IMR-90 (cell line): Measurements from ENCODE around the gene DGKG. TPM values are rescaled to one million over a fixed set of nuclear protein-coding genes. Genes with fewer than 3 reads are reported as not detected.

Source experiments
- ATAC-seq: fragments of 200-7000 bp; cut with Tn5 transposase; 2 replicates; pipeline ENCODE4 v1.9.1; 2020; ENCODE audit warnings: low read depth, mild to moderate bottlenecking, moderate library complexity
- BruUV-seq: library from RNA; stranded (reverse); fragments of 400-500 nt; replicated peaks from 2 replicates; lab custom pipeline; 2021; lab: Mats Ljungman, UMichigan
- CTCF ChIA-PET: fragments of 300-600 bp; formaldehyde crosslinking; extraction: SDS; loops from one replicate; lab custom pipeline; 2021; ENCODE audit warnings: antibody characterized with exemption; lab: Yijun Ruan, JAX
- POLR2A ChIA-PET: fragments of 300-600 bp; sonication (Branson Sonifier 250); formaldehyde crosslinking; loops from one replicate; lab custom pipeline; 2022; ENCODE audit warnings: antibody characterized with exemption; ENCODE audit not compliant: unreplicated experiment; lab: Charles Lee
- DNase-seq: peaks from one replicate; pipeline ENCODE4 v3.0.0; 2013
- H2AFZ ChIP-seq: replicated peaks from 2 replicates; pipeline ENCODE3; 2013; ENCODE audit warnings: low read length, mild to moderate bottlenecking; ENCODE audit not compliant: poor library complexity
- H2AK5ac ChIP-seq: 2 replicates; pipeline ENCODE4 v1.6.1; 2013; ENCODE audit warnings: low read depth, low read length, inconsistent platforms
- H2AK9ac ChIP-seq: replicated peaks from 2 replicates; pipeline ENCODE3; 2013; ENCODE audit warnings: mild to moderate bottlenecking, low read depth, low read length, moderate library complexity; ENCODE audit not compliant: poor library complexity
- H2BK120ac ChIP-seq: 2 replicates; pipeline ENCODE4 v1.6.1; 2013; ENCODE audit warnings: low read depth, low read length, inconsistent platforms
- H2BK15ac ChIP-seq: 3 replicates; pipeline ENCODE4 v1.6.1; 2013; ENCODE audit warnings: low read depth, low read length, inconsistent platforms
- H2BK20ac ChIP-seq: 2 replicates; pipeline ENCODE4 v1.6.1; 2013; ENCODE audit warnings: low read depth, mild to moderate bottlenecking, inconsistent platforms, low read length, moderate library complexity
- H2BK5ac ChIP-seq: 2 replicates; pipeline ENCODE4 v1.6.1; 2013; ENCODE audit warnings: mild to moderate bottlenecking, low read depth, low read length, inconsistent platforms; ENCODE audit not compliant: poor library complexity, severe bottlenecking
- H3K14ac ChIP-seq: replicated peaks from 2 replicates; pipeline ENCODE4 v1.6.1; 2013; ENCODE audit warnings: low read depth, low read length, inconsistent platforms
- H3K18ac ChIP-seq: 2 replicates; pipeline ENCODE4 v1.6.1; 2013; ENCODE audit warnings: low read depth, low read length, control low read depth
- H3K23ac ChIP-seq: 2 replicates; pipeline ENCODE4 v1.6.1; 2013; ENCODE audit warnings: low read depth, low read length, inconsistent platforms
- H3K27ac ChIP-seq: 2 replicates; pipeline ENCODE4 v1.5.1; 2013; ENCODE audit warnings: mild to moderate bottlenecking, control low read depth, low read length; ENCODE audit not compliant: insufficient read depth
- H3K27me3 ChIP-seq: 2 replicates; pipeline ENCODE4 v1.6.1; 2013; ENCODE audit warnings: low read length; ENCODE audit not compliant: control insufficient read depth, insufficient read depth
- H3K36me3 ChIP-seq: 2 replicates; pipeline ENCODE4 v1.6.1; 2013; ENCODE audit warnings: low read length, mixed read lengths; ENCODE audit not compliant: control insufficient read depth, insufficient read depth
- H3K4ac ChIP-seq: 2 replicates; pipeline ENCODE4 v1.6.1; 2013; ENCODE audit warnings: low read depth, low read length, inconsistent platforms
- H3K4me1 ChIP-seq: 2 replicates; pipeline ENCODE4 v1.6.1; 2013; ENCODE audit warnings: low read length, mixed read lengths; ENCODE audit not compliant: control insufficient read depth, insufficient read depth
- H3K4me2 ChIP-seq: 2 replicates; pipeline ENCODE4 v1.6.1; 2013; ENCODE audit warnings: low read depth, mild to moderate bottlenecking, control low read depth, low read length, moderate library complexity
- H3K4me3 ChIP-seq: 2 replicates; pipeline ENCODE4 v1.5.1; 2013; ENCODE audit warnings: low read depth, mild to moderate bottlenecking, control low read depth, low read length, moderate library complexity; ENCODE audit not compliant: insufficient read depth
- H3K56ac ChIP-seq: 2 replicates; pipeline ENCODE4 v1.6.1; 2013; ENCODE audit warnings: low read length, inconsistent platforms; ENCODE audit not compliant: insufficient read depth; ENCODE audit errors: extremely low read depth
- H3K79me1 ChIP-seq, 2 experiments: 2 replicates each; pipeline ENCODE4 v1.6.1; 2013; ENCODE audit warnings: low read length in 2 of 2, inconsistent platforms in 1 of 2, low read depth in 1 of 2
- H3K9ac ChIP-seq: 2 replicates; pipeline ENCODE4 v1.6.1; 2013; ENCODE audit warnings: low read depth, low read length, control low read depth
- H3K9me1 ChIP-seq: 2 replicates; pipeline ENCODE4 v1.6.1; 2013; ENCODE audit warnings: low read length, inconsistent platforms; ENCODE audit not compliant: insufficient read depth
- H3K9me3 ChIP-seq: 2 replicates; pipeline ENCODE4 v1.6.1; 2013; ENCODE audit warnings: low read length; ENCODE audit not compliant: control insufficient read depth, insufficient read depth
- H4K20me1 ChIP-seq: 2 replicates; pipeline ENCODE4 v1.6.1; 2013; ENCODE audit warnings: low read length, inconsistent platforms; ENCODE audit not compliant: insufficient read depth
- H4K5ac ChIP-seq: 2 replicates; pipeline ENCODE4 v1.6.1; 2013; ENCODE audit warnings: mild to moderate bottlenecking, low read depth, low read length, control low read depth
- H4K8ac ChIP-seq, 2 experiments: 2 replicates each; pipeline ENCODE4 v1.6.1; 2013; ENCODE audit warnings: low read depth in 2 of 2, low read length in 2 of 2, control low read depth in 1 of 2, inconsistent platforms in 1 of 2
- H4K91ac ChIP-seq: 2 replicates; pipeline ENCODE4 v1.6.1; 2013; ENCODE audit warnings: low read depth, low read length, inconsistent platforms; ENCODE audit not compliant: insufficient read depth
- BHLHE40 ChIP-seq: fragments of 150-350 bp; IDR thresholded peaks from 2 replicates; pipeline ENCODE4 v1.6.1; 2016; ENCODE audit warnings: mild to moderate bottlenecking, low read depth, low read length
- CEBPB ChIP-seq: IDR thresholded peaks from 2 replicates; pipeline ENCODE4 v1.6.1; 2012; ENCODE audit warnings: low read depth, low read length, improper control_type of control experiment
- CHD1 ChIP-seq: IDR thresholded peaks from 2 replicates; pipeline ENCODE4 v1.6.1; 2012; ENCODE audit warnings: low read depth, low read length, improper control_type of control experiment
- FOS ChIP-seq: fragments of 150-350 bp; IDR thresholded peaks from 2 replicates; pipeline ENCODE4 v1.6.1; 2016; ENCODE audit warnings: low read depth, low read length
- MAFK ChIP-seq: IDR thresholded peaks from 2 replicates; pipeline ENCODE4 v1.6.1; 2012; ENCODE audit warnings: low read depth, low read length, improper control_type of control experiment
- MAZ ChIP-seq: IDR thresholded peaks from 2 replicates; pipeline ENCODE4 v1.6.1; 2012; ENCODE audit warnings: low read depth, mild to moderate bottlenecking, low read length, improper control_type of control experiment, moderate library complexity, borderline replicate concordance
- dilution Hi-C: fragments of 300-500 bp; cut with HindIII; formaldehyde crosslinking; loops from one replicate; pipeline ENCODE4 v1.14.3; 2018; ENCODE audit warnings: low sequenced_read_pairs; ENCODE audit not compliant: unreplicated experiment
- in situ Hi-C: fragments of 300-500 bp; cut with MboI; formaldehyde crosslinking; loops from 3 replicates; pipeline ENCODE4 v1.14.3; 2019; ENCODE audit warnings: low sequenced_read_pairs, inconsistent platforms, mixed read lengths
- intact Hi-C: fragments of 100-400 bp; cut with micrococcal nuclease; formaldehyde crosslinking; loops from 2 replicates; pipeline ENCODE4 v1.10.0; 2022
- polyA plus RNA-seq, 3 experiments: library from polyadenylated mRNA; depleted of rRNA; stranded (reverse); fragments of >200 nt; gene quantifications; 2 replicates each; pipeline ENCODE4 v1.2.3, GENCODE V29; 2012; ENCODE audit warnings: low replicate concordance in 1 of 3
- total RNA-seq: library from RNA; depleted of rRNA; stranded (reverse); fragments of >200 nt; gene quantifications from 2 replicates; pipeline ENCODE4 v1.2.3, GENCODE V29; 2012
- TF ChIP-seq, protein P1 (sequence below): fragments of 150-350 bp; IDR thresholded peaks from 2 replicates; pipeline ENCODE4 v1.6.1; 2016; ENCODE audit warnings: low read depth, mild to moderate bottlenecking, low read length, moderate library complexity, borderline replicate concordance
- TF ChIP-seq, protein P2 (sequence below): conservative IDR thresholded peaks from 2 replicates; pipeline ENCODE4 v1.5.1; 2012; ENCODE audit warnings: mild to moderate bottlenecking, low read depth, low read length, improper control_type of control experiment

Gene DGKG
- total and polyA plus RNA-seq, 2 of the 4 experiments (the other 2 are of a cell fraction) = 1.2 to 4.1 TPM

DNA sequence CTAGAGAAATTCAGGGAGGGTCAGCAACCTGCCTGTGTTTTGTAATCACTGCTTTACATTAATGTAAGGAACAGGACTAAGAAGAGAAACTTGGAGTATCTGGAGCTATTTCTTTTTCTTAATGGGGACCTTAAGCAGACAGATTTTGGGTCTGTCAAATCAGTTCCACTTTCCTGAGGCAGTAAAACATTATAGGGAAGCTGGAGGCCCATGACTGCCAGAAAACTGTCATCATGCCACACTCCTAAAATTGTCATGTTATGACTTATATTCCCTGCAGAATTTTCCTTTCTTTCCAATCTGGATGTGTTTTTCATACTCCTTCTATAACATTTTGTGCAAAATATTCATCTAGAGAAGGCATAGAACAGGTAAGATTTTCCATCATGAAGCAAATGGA is 28.8 kb downstream of the DGKG start:
- POLR2A ChIA-PET = no interaction called here
- intact Hi-C loops = no loop called here

More for the DNA sequence above, 28.8 kb downstream of the DGKG start:
- H3K36me3 ChIP-seq = no peaks in the 10 kb centered on the region
- H2BK5ac ChIP-seq = no peak overlapping the region
- no peak overlapping the region for H2BK15ac ChIP-seq
- H3K23ac ChIP-seq = no peak overlapping the region
- H3K27me3 ChIP-seq = peaks cover 17% of the 10 kb centered on the region
- no peaks in the 10 kb centered on the region for H3K4me1 ChIP-seq
- H2BK120ac ChIP-seq = no peak overlapping the region
- H3K79me1 ChIP-seq = no peaks in the 10 kb centered on the region
- no peak overlapping the region for H4K8ac ChIP-seq
- H3K4ac ChIP-seq = no peak overlapping the region
- no peak for DNase-seq
- dilution Hi-C loops (no loop called here), in situ Hi-C loops (no loop called here)
- H3K4me3 ChIP-seq = no peak overlapping the region
- no peak overlapping the region for H3K18ac ChIP-seq
- no peak overlapping the region for H3K27ac ChIP-seq
- no peak overlapping the region for H3K9ac ChIP-seq
- no peak overlapping the region for H2BK20ac ChIP-seq
- CTCF ChIA-PET = no interaction called here
- H3K4me2 ChIP-seq = no peak overlapping the region
- no peak overlapping the region for H3K56ac ChIP-seq
- no peak for ATAC-seq
- TF ChIP-seq MAFK (no peak), BHLHE40 (no peak), FOS (no peak), MAZ (no peak), CHD1 (no peak), CEBPB (no peak)
- TF ChIP-seq, protein P1, sequence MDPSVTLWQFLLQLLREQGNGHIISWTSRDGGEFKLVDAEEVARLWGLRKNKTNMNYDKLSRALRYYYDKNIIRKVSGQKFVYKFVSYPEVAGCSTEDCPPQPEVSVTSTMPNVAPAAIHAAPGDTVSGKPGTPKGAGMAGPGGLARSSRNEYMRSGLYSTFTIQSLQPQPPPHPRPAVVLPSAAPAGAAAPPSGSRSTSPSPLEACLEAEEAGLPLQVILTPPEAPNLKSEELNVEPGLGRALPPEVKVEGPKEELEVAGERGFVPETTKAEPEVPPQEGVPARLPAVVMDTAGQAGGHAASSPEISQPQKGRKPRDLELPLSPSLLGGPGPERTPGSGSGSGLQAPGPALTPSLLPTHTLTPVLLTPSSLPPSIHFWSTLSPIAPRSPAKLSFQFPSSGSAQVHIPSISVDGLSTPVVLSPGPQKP = no peak
- TF ChIP-seq, protein P2, sequence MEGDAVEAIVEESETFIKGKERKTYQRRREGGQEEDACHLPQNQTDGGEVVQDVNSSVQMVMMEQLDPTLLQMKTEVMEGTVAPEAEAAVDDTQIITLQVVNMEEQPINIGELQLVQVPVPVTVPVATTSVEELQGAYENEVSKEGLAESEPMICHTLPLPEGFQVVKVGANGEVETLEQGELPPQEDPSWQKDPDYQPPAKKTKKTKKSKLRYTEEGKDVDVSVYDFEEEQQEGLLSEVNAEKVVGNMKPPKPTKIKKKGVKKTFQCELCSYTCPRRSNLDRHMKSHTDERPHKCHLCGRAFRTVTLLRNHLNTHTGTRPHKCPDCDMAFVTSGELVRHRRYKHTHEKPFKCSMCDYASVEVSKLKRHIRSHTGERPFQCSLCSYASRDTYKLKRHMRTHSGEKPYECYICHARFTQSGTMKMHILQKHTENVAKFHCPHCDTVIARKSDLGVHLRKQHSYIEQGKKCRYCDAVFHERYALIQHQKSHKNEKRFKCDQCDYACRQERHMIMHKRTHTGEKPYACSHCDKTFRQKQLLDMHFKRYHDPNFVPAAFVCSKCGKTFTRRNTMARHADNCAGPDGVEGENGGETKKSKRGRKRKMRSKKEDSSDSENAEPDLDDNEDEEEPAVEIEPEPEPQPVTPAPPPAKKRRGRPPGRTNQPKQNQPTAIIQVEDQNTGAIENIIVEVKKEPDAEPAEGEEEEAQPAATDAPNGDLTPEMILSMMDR = no peak
- H4K20me1 ChIP-seq = no peaks in the 10 kb centered on the region
- H4K91ac ChIP-seq = no peak overlapping the region
- H2AK5ac ChIP-seq = no peak overlapping the region
- BruUV-seq = no TSS peak
- no peak overlapping the region for H4K5ac ChIP-seq
- H2AK9ac ChIP-seq = no peak overlapping the region
- no peaks in the 10 kb centered on the region for H3K9me1 ChIP-seq
- no peak overlapping the region for H2AFZ ChIP-seq
- H3K14ac ChIP-seq = no peak overlapping the region
- no peaks in the 10 kb centered on the region for H3K9me3 ChIP-seq
